Measurements from ENCODE around the gene KIR2DL1. TPM values are rescaled to one million over a fixed set of nuclear protein-coding genes. Genes with fewer than 3 reads are reported as not detected.
"Not testable (repeated sequence)": the region's sequence is repeated elsewhere in the genome, so short reads cannot be mapped to it uniquely, and the experiment has no call there.

The KIR2DL1 gene
- total RNA-seq, 1 donor from 2014 or later = not detected

- not testable (repeated sequence) for DNase-seq (ENCODE audit: low spot score in 2 of 2); FAIRE-seq
Observed at GRCh38 chr19:54816251-54816650, 46.7 kb downstream of the KIR2DL1 start, which contains the start of gene KIR3DL1. TSS of gene KIR3DL1 (plus strand) at chr19:54816468.

DNA sequence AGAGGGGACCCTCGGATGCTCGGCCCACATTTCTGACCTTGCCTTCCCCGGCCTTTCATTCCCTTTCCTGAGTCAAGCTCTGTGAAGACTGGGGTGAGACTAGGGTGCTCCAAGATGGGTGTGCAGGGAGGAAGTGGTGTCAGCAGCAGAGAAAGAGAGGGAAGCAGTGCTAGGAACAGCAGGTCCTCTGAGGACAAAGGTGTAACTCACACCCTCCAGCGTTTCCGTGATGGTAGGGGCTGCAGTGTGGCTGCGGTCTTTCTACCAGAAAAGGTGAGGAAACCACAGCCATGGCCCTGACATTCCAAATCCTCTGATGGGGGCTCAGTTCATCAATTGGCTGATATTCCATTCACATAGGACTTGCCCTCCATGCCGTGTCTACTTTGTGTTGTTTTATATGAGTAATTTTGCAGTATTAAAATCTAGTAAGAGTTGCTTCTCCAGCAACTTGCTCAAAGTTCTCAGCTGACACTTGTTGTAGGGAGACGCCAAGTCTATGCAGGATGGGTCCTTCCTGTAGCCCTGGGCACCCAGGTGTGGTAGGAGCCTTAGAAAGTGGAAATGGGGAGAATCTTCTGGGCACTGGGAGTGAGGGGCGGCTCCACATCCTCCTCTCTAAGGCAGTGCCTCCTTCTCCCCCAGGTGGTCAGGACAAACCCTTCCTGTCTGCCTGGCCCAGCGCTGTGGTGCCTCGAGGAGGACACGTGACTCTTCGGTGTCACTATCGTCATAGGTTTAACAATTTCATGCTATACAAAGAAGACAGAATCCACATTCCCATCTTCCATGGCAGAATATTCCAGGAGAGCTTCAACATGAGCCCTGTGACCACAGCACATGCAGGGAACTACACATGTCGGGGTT lies 48.3 kb downstream of the KIR2DL1 start:
- FAIRE-seq = no peak
- DNase-seq (ENCODE audit: low spot score in 2 of 2) = no peak

- FAIRE-seq = not testable (repeated sequence)
Observed at GRCh38 chr19:54824416-54824815, 54.8 kb downstream of the KIR2DL1 start.

DNA sequence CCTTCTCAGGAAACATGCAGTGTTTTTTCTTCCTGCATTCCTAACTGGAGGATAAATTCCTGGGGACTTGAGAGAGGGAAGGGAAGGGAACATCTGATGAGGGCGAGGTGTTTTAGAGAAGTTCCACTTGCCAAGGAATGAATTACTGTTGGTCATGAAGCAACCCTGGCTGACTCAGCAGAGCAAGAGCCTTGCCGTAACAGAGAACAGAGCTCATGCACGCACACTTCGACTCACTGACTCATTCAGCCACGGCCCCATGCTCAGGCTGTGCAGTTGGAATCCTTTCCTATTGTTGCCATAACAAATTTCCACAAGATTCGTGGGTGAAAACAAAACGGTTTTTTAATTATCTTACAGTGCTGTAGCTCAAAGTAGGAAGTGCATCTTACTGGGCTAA lies 55.7 kb downstream of the KIR2DL1 start:
- not testable (repeated sequence) for DNase-seq (ENCODE audit: low spot score in 2 of 2); FAIRE-seq

More at GRCh38 chr19:54824416-54824815, 54.8 kb downstream of the KIR2DL1 start:
- not testable (repeated sequence) for DNase-seq (ENCODE audit: low spot score in 2 of 2)

GRCh38 chr19:54828064-54828463 lies 58.5 kb downstream of the KIR2DL1 start:
- not testable (repeated sequence) for DNase-seq (ENCODE audit: low spot score in 2 of 2); FAIRE-seq

- FAIRE-seq; DNase-seq (ENCODE audit: low spot score in 2 of 2): not testable (repeated sequence)
Observed at GRCh38 chr19:54832496-54832895, 62.9 kb downstream of the KIR2DL1 start, which contains the start of gene KIR2DS4. TSS of gene KIR2DS4 (plus strand) at chr19:54832676.

Small RNA genes within 50 kb of the gene (small RNA-seq; reads per million reads assigned to genes)
- not detected for gene KIR3DP1

Other genes starting within 250 kb of the KIR2DL1 start
- under 0.01 TPM for gene LILRA2, start 196.0 kb upstream of the KIR2DL1 start, total RNA-seq
- gene LILRA1, start 176.2 kb upstream of the KIR2DL1 start, total RNA-seq = not detected
- gene LILRB1, start 139.3 kb upstream of the KIR2DL1 start, total RNA-seq = not detected
- gene LILRB4, start 106.8 kb upstream of the KIR2DL1 start, total RNA-seq = 0.82 TPM
- gene KIR3DL3, start 45.4 kb upstream of the KIR2DL1 start, total RNA-seq = not detected
- not detected for gene KIR2DL3, start 31.3 kb upstream of the KIR2DL1 start, total RNA-seq
- not detected for gene KIR2DL4, start 33.8 kb downstream of the KIR2DL1 start, total RNA-seq
- gene KIR3DL1, start 46.7 kb downstream of the KIR2DL1 start, total RNA-seq = not detected
- not detected for gene KIR2DS4, start 62.9 kb downstream of the KIR2DL1 start, total RNA-seq
- gene KIR3DL2, start 80.7 kb downstream of the KIR2DL1 start, total RNA-seq = not detected
- 0.41 TPM for gene FCAR, start 104.4 kb downstream of the KIR2DL1 start, total RNA-seq
- not detected for gene NCR1, start 136.4 kb downstream of the KIR2DL1 start, total RNA-seq
- gene NLRP7, start 177.7 kb downstream of the KIR2DL1 start, total RNA-seq = 0.82 TPM
- 13.5 TPM for gene NLRP2, start 196.6 kb downstream of the KIR2DL1 start, total RNA-seq